GM21717 (cell line): Measurements from ENCODE around the gene SFMBT2.
A peak's percentile ranks its signal among the peaks of the same experiment; 100 is the strongest.
"Not testable (repeated sequence)": the region's sequence is repeated elsewhere in the genome, so short reads cannot be mapped to it uniquely, and the experiment has no call there.

Experiments
- ATAC-seq: cut with Tn5 transposase; IDR thresholded peaks from one replicate; pipeline ENCODE4 v1.9.1; 2021; ENCODE audit warnings: mild to moderate bottlenecking, moderate library complexity; ENCODE audit not compliant: unreplicated experiment

The SFMBT2 gene

DNA sequence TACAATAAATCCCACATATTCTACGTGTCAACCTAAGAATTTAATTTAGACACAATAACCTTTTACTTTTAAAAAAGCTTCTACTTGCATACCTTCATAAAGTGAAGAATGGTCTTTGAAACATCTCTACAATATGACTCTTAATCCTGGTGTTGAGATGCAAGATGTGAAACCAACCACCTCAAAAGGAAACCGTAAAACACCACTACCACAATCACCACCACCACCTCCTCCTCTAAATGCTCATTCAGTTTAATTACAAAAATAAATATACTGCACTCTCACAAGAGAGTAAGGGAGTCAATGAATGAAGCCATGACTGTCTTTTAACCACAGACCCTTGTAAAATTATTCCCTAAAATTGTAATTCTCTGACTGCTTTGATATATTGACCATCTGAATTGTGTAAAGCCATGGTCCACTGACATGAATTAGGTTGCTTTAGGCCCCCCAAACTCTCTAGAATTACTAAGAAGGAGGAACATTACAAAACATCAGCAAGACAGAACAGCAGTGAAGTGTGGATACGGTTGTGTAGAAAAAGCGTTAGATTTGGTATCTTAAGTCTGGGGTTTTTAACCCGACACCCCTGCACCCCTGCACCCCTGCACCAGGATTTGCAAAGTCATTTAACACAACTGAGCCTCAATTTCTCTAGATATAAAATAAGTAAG is 171.4 kb downstream of the SFMBT2 start:
- peak; percentile 79 for ATAC-seq

DNA sequence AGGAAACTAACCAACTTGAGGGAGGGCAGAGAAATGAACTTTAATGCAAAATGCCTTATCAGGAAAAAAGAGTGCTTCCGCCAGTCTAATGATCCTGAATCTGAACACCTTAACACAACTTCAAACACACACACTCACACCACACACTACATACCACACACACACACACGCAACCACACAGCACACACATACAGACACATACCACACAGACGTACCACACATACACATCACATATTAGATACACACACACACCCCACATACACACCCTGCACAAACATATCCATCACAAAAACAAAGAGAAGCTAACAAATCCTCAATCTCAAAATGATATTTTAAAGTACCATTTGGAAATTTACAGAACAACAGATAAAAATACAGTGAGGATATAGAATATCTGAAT is 175.5 kb downstream of the SFMBT2 start:
- no peak for ATAC-seq

- ATAC-seq: no peak
Measured at GRCh38 chr10:7234109-7234508, 176.7 kb downstream of the SFMBT2 start.

GRCh38 chr10:7233259-7233991 is 177.4 kb downstream of the SFMBT2 start:
- ATAC-seq: no peak

- no peak for ATAC-seq
Measured at GRCh38 chr10:7231509-7232414, 179.1 kb downstream of the SFMBT2 start.

DNA sequence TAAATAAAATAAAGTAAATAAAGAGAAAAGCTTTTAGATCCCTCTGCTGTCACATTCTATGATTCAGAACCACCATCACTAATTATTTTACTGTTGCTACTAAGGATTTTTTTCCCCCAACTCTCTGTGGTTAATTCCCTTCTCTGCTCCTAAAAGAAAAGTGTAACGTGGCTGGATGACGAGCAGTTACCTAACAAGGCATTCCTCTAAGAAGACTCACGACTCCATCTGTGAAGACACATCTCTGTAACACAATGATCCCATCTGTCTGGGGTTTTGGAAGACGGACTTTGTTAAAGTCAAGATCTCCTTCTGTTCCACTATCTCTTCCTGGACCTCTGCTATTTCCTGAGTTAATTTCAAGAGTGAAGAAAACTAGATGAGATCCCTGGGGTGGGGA is 179.9 kb downstream of the SFMBT2 start:
- ATAC-seq: no peak

DNA sequence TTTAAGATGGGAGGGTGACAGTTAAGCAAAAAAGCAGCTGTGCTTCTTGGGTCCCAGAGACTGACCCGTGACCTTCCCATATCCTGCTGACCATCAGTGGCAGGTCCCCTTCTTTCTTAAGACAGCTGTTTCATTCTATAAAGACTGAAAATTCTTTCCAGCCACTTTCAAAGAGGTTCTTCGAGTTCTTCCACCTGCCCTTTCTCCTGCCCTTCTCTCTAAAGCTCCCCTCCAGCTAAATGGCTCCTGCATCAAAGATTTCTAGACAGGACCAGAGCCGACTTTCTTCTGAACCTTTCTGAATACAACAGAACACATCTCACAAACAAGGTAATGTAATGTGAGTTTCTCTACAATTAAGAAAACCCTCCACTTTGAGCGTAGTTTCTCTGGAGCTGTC is 180.8 kb downstream of the SFMBT2 start:
- no peak for ATAC-seq

- ATAC-seq: no peak
Measured at GRCh38 chr10:7225133-7225532, 185.7 kb downstream of the SFMBT2 start.

DNA sequence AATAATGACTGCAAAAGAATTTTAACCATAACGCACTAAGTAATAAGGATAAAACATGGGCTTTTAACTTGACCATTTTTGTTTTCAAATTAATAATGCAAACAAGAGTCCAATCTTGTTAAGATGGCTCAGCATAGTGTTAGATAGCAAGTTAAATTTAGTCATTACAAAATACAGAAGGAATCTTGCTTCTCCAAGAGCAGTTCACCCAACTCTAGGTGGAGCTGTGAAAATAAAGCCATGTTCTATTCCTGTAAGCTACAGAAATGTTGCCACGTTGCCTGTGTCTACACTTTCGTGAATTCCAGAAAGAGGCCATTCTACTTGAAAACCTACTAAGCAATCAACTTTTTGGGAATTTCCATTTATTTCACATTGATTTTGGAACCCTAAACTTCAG is 191.9 kb downstream of the SFMBT2 start:
- ATAC-seq: no peak

- not testable (repeated sequence) for ATAC-seq
Measured at GRCh38 chr10:7212696-7213095, 198.1 kb downstream of the SFMBT2 start.

DNA sequence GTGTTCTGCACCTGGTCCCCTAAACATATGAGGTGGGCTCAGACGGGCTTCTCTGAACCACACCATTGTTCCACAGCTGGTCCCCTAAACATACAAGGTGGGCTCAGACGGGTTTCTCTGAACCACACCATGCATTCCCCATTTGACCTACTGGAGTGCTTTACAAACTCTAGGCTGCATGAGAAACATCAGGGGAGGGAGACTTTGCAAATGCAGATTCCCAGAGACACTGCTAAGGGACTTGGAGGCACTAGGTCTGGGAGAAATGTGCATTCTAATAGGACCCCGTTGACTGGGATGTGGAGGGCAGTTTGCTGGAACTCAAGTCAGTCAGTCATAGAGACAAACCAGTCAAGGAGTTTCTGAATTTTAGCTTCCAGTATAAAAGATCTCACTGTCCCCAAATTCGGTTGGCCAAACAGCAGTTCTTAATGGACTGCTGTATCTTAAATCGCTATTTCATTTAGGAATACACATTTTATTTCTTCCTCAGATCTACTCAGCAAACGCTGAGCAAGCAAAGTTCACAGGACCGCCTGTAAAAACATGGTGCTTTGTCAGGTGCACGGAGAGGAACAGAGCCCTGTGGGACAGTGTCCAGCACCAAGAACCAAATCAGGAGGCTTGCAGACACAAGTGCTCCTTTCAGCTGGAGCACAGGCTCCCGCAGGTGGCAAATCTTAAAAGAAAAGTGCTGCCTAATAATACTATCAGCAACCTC is 198.8 kb downstream of the SFMBT2 start:
- no peak for ATAC-seq

- ATAC-seq: no peak
Measured at GRCh38 chr10:7210516-7210915, 200.3 kb downstream of the SFMBT2 start.

GRCh38 chr10:7209458-7209857 is 201.4 kb downstream of the SFMBT2 start:
- no peak for ATAC-seq

DNA sequence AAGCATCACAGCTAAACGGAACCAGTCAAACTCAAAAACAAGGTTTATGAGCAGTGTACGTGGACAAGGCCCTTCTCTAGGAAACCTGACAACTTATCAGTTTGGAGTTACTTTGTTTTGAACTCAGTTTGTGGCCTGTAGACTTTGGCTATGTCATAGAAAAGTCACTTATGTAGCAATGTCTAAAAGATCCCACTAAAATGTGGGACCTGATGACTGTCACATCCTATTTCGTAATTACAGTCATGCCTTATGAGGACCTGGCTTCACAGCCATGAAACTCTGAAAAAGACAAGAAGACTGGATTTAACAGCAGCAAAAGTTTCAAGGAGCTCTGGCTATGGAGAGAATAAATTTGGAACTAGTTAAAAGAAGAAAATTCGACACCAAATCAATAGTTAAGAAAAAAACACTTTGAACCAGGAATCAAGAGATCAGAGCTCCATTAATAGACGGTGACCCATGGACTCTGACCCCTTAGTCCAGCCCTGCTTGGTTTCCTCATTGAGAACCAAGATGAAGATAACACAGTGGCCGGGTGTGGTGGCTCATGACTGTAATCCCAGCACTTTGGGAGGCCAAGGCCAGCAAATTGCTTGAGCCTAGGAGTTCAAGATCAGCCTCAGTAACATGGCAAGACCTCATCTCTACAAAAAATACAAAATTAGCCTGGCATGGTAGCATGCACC is 204.3 kb downstream of the SFMBT2 start:
- ATAC-seq: no peak

DNA sequence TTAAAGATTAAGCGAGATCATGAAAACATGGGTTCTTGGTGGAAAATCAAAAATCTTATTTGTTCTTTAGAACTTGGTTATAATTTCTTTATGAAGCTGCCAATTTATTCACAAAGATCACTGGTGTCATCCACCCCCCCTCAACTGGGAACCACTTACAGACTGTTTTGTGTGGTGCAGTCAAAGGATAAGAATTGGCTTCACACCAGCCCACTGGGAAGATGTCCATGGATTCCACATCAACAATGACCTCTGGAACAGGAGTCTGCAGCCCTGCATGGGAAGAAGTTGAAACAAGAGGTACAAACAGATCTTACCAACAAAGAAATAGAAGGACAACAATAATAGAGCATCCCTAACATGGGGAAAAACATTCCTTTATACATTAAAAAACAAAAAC is 205.2 kb downstream of the SFMBT2 start:
- ATAC-seq: no peak

GRCh38 chr10:7202793-7203355 is 208.0 kb downstream of the SFMBT2 start:
- no peak for ATAC-seq

GRCh38 chr10:7199152-7199760 is 211.6 kb downstream of the SFMBT2 start:
- ATAC-seq: no peak

DNA sequence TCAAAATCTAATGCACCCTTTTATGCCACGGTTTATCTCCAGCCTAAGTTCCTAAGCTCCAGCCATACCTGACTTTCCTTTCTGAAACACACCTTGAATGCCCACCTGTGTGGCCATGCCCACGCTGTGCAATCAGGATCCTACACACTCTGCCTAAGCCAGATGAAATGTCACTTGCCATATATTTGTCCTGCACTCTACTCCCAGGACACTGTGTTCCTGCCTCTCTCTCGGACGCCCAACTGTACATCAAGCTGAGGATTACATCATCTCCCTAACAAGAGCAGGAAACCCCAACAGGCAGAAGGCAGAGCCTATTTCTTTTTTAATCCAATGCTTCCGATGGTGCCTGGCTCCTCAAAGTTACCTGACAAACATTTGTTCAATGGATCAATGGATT is 214.6 kb downstream of the SFMBT2 start:
- no peak for ATAC-seq

DNA sequence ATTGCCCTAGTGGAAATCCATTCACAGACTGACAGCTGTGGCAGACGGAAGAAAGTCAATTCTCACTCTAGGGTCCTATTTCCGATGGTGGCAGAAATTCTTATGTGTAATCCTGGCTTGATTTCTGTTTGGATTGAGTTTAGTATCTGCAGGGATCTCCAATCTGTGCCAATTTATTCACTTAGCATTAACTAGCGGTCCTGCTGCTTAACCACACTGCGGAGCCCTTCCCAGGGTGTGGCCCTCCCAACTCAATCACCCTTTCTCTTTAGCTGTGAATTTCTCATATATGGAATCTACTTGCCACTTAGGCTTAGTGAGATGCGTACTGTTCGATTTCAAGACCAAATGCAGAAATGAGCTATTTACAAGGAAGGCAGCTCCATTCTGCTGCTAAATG is 215.7 kb downstream of the SFMBT2 start:
- no peak for ATAC-seq

DNA sequence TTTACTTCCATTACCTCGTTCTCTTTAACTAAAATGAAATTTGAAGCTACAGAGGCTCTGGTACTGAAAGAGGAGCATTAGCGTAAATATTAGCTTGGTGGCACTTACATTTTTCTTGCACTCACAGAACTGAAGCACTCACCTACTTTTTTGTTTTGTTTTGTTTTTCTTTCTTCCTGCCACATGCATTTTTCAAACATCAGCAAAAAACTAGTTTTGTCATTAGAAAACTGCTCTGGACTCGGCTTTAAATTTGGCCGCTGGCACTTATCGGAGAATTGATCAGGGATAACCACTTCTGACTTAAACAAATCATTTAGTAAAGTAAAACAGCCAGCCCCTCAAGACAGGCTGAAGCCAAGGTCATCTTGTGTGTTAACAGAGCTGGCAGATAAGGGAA is 216.3 kb downstream of the SFMBT2 start:
- ATAC-seq: no peak
